HCT116 (cell line): ENCODE measurements around the gene PMEPA1. TPM values are rescaled to one million over a fixed set of nuclear protein-coding genes. Genes with fewer than 3 reads are reported as not detected.

Source experiments
- ATAC-seq: fragments of 200-7000 bp; cut with Tn5 transposase; 2 replicates; pipeline ENCODE4 v1.9.1; 2020; ENCODE audit warnings: mild to moderate bottlenecking, moderate library complexity
- BruUV-seq: library from RNA; stranded (reverse); fragments of 400-500 nt; replicated peaks from 2 replicates; lab custom pipeline; 2021; lab: Mats Ljungman, UMichigan
- CTCF ChIA-PET: fragments of 300-600 bp; sonication (Branson Sonifier 250); formaldehyde crosslinking; loops from one replicate; lab custom pipeline; 2021; ENCODE audit warnings: antibody characterized with exemption; lab: Charles Lee
- POLR2A ChIA-PET: fragments of 300-600, 350-600 bp; sonication (Branson Sonifier 250); formaldehyde crosslinking; loops from one replicate; lab custom pipeline; 2021; ENCODE audit warnings: antibody characterized with exemption; lab: Charles Lee
- RAD21 ChIA-PET, 2 experiments: fragments of 300-600 bp; sonication (Branson Sonifier 250); formaldehyde crosslinking; loops; one replicate each; lab custom pipeline; 2023; ENCODE audit warnings: low total read pairs in 2 of 2; ENCODE audit not compliant: uncharacterized antibody in 2 of 2, unreplicated experiment in 2 of 2, low non-redundant PET in 1 of 2; lab: Charles Lee
- DNase-seq: peaks from one replicate; pipeline ENCODE4 v3.0.0-alpha.2; 2010; ENCODE audit warnings: low read depth, low spot score
- H2AFZ ChIP-seq: fragments of 200-600 bp; shearing (Covaris generic), sonication (generic); 2 replicates; pipeline ENCODE4 v1.6.1; 2017; ENCODE audit warnings: low read depth, mixed run types, mixed read lengths, antibody characterized with exemption, low read length; ENCODE audit not compliant: poor library complexity, severe bottlenecking
- H3K27ac ChIP-seq: 2 replicates; pipeline ENCODE4 v1.5.1; 2012; ENCODE audit warnings: low read depth, low read length
- H3K27me3 ChIP-seq: fragments of 200-600 bp; sonication (generic); 2 replicates; pipeline ENCODE4 v1.6.1; 2016; ENCODE audit warnings: mixed run types, low read length, mixed read lengths; ENCODE audit not compliant: insufficient read depth
- H3K36me3 ChIP-seq, 2 experiments: fragments of 200-500 bp in 1 of 2; fragments of 200-600 bp in 1 of 2; sonication (Bioruptor generic) in 1 of 2; sonication (generic) in 1 of 2; 2 replicates each; pipeline versions ENCODE4 v1.5.1 to v1.6.1; 2014 to 2016; ENCODE audit warnings: low read length in 2 of 2, inconsistent platforms in 1 of 2, mixed read lengths in 1 of 2, mixed run types in 1 of 2; ENCODE audit not compliant: insufficient read depth in 2 of 2, control insufficient read depth in 1 of 2
- H3K4me1 ChIP-seq, 2 experiments: fragments of 200-600 bp in 1 of 2; sonication (generic) in 1 of 2; 2 replicates each; pipeline versions ENCODE4 v1.5.1 to v1.6.1; 2012 to 2017; ENCODE audit warnings: low read length in 2 of 2, inconsistent platforms in 1 of 2, mild to moderate bottlenecking in 1 of 2, mixed read lengths in 1 of 2, mixed run types in 1 of 2, moderate library complexity in 1 of 2; ENCODE audit not compliant: insufficient read depth in 2 of 2, control insufficient read depth in 1 of 2
- H3K4me2 ChIP-seq: fragments of 200-600 bp; sonication (generic); 2 replicates; pipeline ENCODE4 v1.6.1; 2017; ENCODE audit warnings: mixed run types, low read length, mixed read lengths
- H3K4me3 ChIP-seq, 2 experiments: fragments of 200-600 bp in 1 of 2; sonication (generic) in 1 of 2; replicated peaks in 1 of 2; 2 replicates each; pipeline ENCODE4 v1.5.1; 2011 to 2016; ENCODE audit warnings: low read length in 2 of 2, control low read depth in 1 of 2, low read depth in 1 of 2, mild to moderate bottlenecking in 1 of 2, mixed read lengths in 1 of 2, mixed run types in 1 of 2
- H3K79me2 ChIP-seq: fragments of 200-600 bp; sonication (generic); 2 replicates; pipeline ENCODE4 v1.6.1; 2017; ENCODE audit warnings: mild to moderate bottlenecking, mixed run types, low read length, moderate library complexity, mixed read lengths; ENCODE audit not compliant: insufficient read depth
- H3K9ac ChIP-seq: fragments of 200-600 bp; sonication (generic); 2 replicates; pipeline ENCODE4 v1.6.1; 2016; ENCODE audit warnings: low read length, mixed read lengths
- H3K9me2 ChIP-seq: fragments of 200-600 bp; sonication (generic), shearing (Covaris generic); 2 replicates; pipeline ENCODE4 v1.6.1; 2017; ENCODE audit warnings: mixed run types, mild to moderate bottlenecking, moderate library complexity; ENCODE audit not compliant: insufficient read depth
- H3K9me3 ChIP-seq, 2 experiments: fragments of 200-500 bp in 1 of 2; fragments of 200-600 bp in 1 of 2; sonication (Bioruptor generic) in 1 of 2; sonication (generic) in 1 of 2; 2 replicates each; pipeline ENCODE4 v1.6.1; 2014 to 2017; ENCODE audit warnings: low read length in 2 of 2, mixed read lengths in 2 of 2, inconsistent platforms in 1 of 2, low read depth in 1 of 2, mild to moderate bottlenecking in 1 of 2, mixed run types in 1 of 2, moderate library complexity in 1 of 2; ENCODE audit not compliant: control insufficient read depth in 1 of 2, insufficient read depth in 1 of 2
- H4K20me1 ChIP-seq: fragments of 200-600 bp; sonication (generic), shearing (Covaris generic); 2 replicates; pipeline ENCODE4 v1.6.1; 2017; ENCODE audit warnings: mixed run types, mild to moderate bottlenecking, moderate library complexity; ENCODE audit not compliant: insufficient read depth
- CBX3 ChIP-seq: IDR thresholded peaks from 2 replicates; pipeline ENCODE4 v1.6.1; 2012; ENCODE audit warnings: low read depth
- CEBPB ChIP-seq: IDR thresholded peaks from 2 replicates; pipeline ENCODE4 v1.6.1; 2012; ENCODE audit warnings: low read depth
- EGR1 ChIP-seq: IDR thresholded peaks from 2 replicates; pipeline ENCODE4 v1.6.1; 2012; ENCODE audit warnings: low read depth
- ELF1 ChIP-seq: IDR thresholded peaks from 2 replicates; pipeline ENCODE4 v1.6.1; 2012; ENCODE audit warnings: low read depth, borderline replicate concordance
- EZH2 ChIP-seq: fragments of 200-600 bp; sonication (generic); IDR thresholded peaks from 2 replicates; pipeline ENCODE4 v1.6.1; 2017; ENCODE audit warnings: antibody characterized with exemption, mixed run types
- EZH2phosphoT487 ChIP-seq: fragments of 200-600 bp; IDR thresholded peaks from 2 replicates; pipeline ENCODE4 v1.6.1; 2018; ENCODE audit warnings: antibody characterized with exemption, borderline replicate concordance
- FOSL1 ChIP-seq: IDR thresholded peaks from 2 replicates; pipeline ENCODE4 v1.6.1; 2012; ENCODE audit warnings: low read depth
- JUND ChIP-seq: IDR thresholded peaks from 2 replicates; pipeline ENCODE4 v1.6.1; 2012
- POLR2A ChIP-seq: IDR thresholded peaks from 2 replicates; pipeline ENCODE4 v1.7.0; 2011; ENCODE audit warnings: borderline replicate concordance; ENCODE audit not compliant: insufficient read depth, insufficient read length; ENCODE audit errors: extremely low read depth
- POLR2AphosphoS5 ChIP-seq: IDR thresholded peaks from 2 replicates; pipeline ENCODE4 v1.6.1; 2011; ENCODE audit warnings: mild to moderate bottlenecking, low read depth, low read length, moderate library complexity
- RAD21 ChIP-seq: IDR thresholded peaks from 2 replicates; pipeline ENCODE4 v1.6.1; 2012; ENCODE audit warnings: low read depth, mild to moderate bottlenecking
- REST ChIP-seq: IDR thresholded peaks from 2 replicates; pipeline ENCODE4 v1.6.1; 2012; ENCODE audit warnings: low read depth
- SIN3A ChIP-seq: IDR thresholded peaks from 2 replicates; pipeline ENCODE4 v1.6.1; 2012; ENCODE audit warnings: low read depth
- SP1 ChIP-seq: IDR thresholded peaks from 2 replicates; pipeline ENCODE4 v1.6.1; 2012; ENCODE audit warnings: low read depth
- SRF ChIP-seq: IDR thresholded peaks from 2 replicates; pipeline ENCODE4 v1.6.1; 2012; ENCODE audit warnings: low read depth
- ZFX ChIP-seq: fragments of 450-650 bp; IDR thresholded peaks from 2 replicates; pipeline ENCODE4 v1.6.1; 2017
- ZNF274 ChIP-seq: fragments of 200-500 bp; sonication (Bioruptor generic); IDR thresholded peaks from 2 replicates; pipeline ENCODE4 v1.6.1; 2014; ENCODE audit warnings: mild to moderate bottlenecking, low read depth, low read length, inconsistent platforms
- intact Hi-C: fragments of 100-400 bp; cut with micrococcal nuclease; formaldehyde crosslinking; loops from 2 replicates; pipeline ENCODE4 v1.10.0; 2022
- total RNA-seq: library from RNA; stranded (reverse); gene quantifications from one replicate; pipeline ENCODE4 v1.2.1, GENCODE V29; 2021; ENCODE audit not compliant: unreplicated experiment
- TF ChIP-seq, protein P1 (sequence below), 3 experiments: fragments of 200-600 bp in 1 of 3; sonication (generic) in 1 of 3; IDR thresholded peaks in 2 of 3; conservative IDR thresholded peaks in 1 of 3; 2 replicates each; pipeline ENCODE4 v1.5.1; 2012 to 2017; ENCODE audit warnings: low read depth in 2 of 3, low read length in 2 of 3, antibody characterized with exemption in 1 of 3, borderline replicate concordance in 1 of 3, control low read depth in 1 of 3, mild to moderate bottlenecking in 1 of 3, mixed read lengths in 1 of 3, mixed run types in 1 of 3, moderate library complexity in 1 of 3; ENCODE audit not compliant: insufficient read depth in 1 of 3
- TF ChIP-seq, protein P2 (sequence below): IDR thresholded peaks from 2 replicates; pipeline ENCODE4 v1.6.1; 2012
- TF ChIP-seq, protein P3 (sequence below): IDR thresholded peaks from 2 replicates; pipeline ENCODE4 v1.6.1; 2012

Gene PMEPA1
- total RNA-seq, 1 experiment from 2014 or later = 0.64 TPM

DNA sequence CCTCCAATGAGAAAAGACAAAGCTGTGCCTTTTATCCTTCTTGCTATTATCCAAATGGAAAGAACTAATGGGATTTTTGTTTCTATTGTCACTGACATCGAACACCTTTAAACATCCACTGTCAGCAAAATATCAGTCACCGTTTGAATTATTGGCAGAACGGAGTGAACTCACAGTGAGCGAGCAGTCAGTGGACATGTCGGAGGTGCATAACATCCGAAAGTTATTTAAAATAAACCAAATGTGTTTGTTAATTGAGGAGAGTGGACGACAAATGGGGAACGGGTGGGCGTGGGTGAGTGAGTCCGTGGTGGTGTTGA, 38.8 kb downstream of the PMEPA1 start:
- no peak for ATAC-seq

More for the DNA sequence above, 38.8 kb downstream of the PMEPA1 start:
- H3K27ac ChIP-seq = no peak overlapping the region
- H3K79me2 ChIP-seq = no peaks in the 10 kb centered on the region
- no peaks in the 10 kb centered on the region for H4K20me1 ChIP-seq
- POLR2A ChIA-PET = no interaction called here
- no peaks in the 10 kb centered on the region for H3K4me1 ChIP-seq
- no peaks in the 10 kb centered on the region for H3K9me3 ChIP-seq
- BruUV-seq = no TSS peak
- H3K4me2 ChIP-seq = no peak overlapping the region
- no peak overlapping the region for H3K4me3 ChIP-seq
- no peak overlapping the region for H2AFZ ChIP-seq
- H3K36me3 ChIP-seq = no peaks in the 10 kb centered on the region
- no peak for DNase-seq
- H3K9me2 ChIP-seq = no peaks in the 10 kb centered on the region
- CTCF ChIA-PET = no interaction called here
- no peak for TF ChIP-seq POLR2AphosphoS5
- TF ChIP-seq RAD21 = no peak
- TF ChIP-seq, protein P1, sequence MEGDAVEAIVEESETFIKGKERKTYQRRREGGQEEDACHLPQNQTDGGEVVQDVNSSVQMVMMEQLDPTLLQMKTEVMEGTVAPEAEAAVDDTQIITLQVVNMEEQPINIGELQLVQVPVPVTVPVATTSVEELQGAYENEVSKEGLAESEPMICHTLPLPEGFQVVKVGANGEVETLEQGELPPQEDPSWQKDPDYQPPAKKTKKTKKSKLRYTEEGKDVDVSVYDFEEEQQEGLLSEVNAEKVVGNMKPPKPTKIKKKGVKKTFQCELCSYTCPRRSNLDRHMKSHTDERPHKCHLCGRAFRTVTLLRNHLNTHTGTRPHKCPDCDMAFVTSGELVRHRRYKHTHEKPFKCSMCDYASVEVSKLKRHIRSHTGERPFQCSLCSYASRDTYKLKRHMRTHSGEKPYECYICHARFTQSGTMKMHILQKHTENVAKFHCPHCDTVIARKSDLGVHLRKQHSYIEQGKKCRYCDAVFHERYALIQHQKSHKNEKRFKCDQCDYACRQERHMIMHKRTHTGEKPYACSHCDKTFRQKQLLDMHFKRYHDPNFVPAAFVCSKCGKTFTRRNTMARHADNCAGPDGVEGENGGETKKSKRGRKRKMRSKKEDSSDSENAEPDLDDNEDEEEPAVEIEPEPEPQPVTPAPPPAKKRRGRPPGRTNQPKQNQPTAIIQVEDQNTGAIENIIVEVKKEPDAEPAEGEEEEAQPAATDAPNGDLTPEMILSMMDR (IDR thresholded peaks at IDR 0.05 in 2 of 3, conservative IDR thresholded peaks at IDR 0.05 in 1 of 3; ENCODE audit: borderline replicate concordance in 1 of 3, insufficient read depth in 1 of 3, low read depth in 2 of 3, low read length in 2 of 3) = no peak
- no peak for TF ChIP-seq SP1
- no peak for TF ChIP-seq SIN3A
- TF ChIP-seq CEBPB = no peak
- TF ChIP-seq REST = no peak
- no peak for TF ChIP-seq FOSL1
- no peak for TF ChIP-seq POLR2A
- TF ChIP-seq, protein P2, sequence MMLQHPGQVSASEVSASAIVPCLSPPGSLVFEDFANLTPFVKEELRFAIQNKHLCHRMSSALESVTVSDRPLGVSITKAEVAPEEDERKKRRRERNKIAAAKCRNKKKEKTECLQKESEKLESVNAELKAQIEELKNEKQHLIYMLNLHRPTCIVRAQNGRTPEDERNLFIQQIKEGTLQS = no peak
- no peak for TF ChIP-seq JUND
- no peak for TF ChIP-seq EZH2
- no peak for TF ChIP-seq ZFX
- TF ChIP-seq ELF1 = no peak
- no peak for TF ChIP-seq CBX3
- TF ChIP-seq EZH2phosphoT487 = no peak
- no peak for TF ChIP-seq ZNF274
- no peak for TF ChIP-seq SRF
- TF ChIP-seq EGR1 = no peak
- TF ChIP-seq, protein P3, sequence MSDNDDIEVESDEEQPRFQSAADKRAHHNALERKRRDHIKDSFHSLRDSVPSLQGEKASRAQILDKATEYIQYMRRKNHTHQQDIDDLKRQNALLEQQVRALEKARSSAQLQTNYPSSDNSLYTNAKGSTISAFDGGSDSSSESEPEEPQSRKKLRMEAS = no peak
- TF ChIP-seq, all 23 proteins: peak for 0
- intact Hi-C loops = no loop called here
- no peak overlapping the region for H3K9ac ChIP-seq
- peaks cover 12% of the 10 kb centered on the region; the same call in 1 of the 2 replicates for H3K27me3 ChIP-seq
- RAD21 ChIA-PET = no interaction called here
